ENCODE data around the gene CCND1.

DNA sequence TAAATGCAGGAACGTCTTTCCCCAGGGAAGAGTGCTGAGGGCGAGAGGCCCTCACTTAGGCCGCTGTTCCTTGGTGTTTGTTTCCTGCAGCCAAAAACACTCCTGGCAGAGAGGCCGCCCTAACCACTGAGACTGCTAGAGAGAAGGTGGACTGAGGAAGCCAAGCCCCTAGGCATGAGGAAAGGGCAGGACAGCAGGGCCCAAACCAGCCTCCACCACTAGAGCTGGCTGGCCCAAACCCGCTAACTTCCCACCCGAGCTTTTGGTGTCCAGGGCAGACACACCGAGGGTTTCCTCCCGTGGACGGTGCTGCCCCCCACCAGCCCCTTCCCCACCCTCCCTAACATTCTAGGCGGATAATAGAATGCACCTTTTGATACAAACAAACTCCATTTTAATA lies 56.9 kb downstream of the CCND1 start:
- TF ChIP-seq, protein P1, sequence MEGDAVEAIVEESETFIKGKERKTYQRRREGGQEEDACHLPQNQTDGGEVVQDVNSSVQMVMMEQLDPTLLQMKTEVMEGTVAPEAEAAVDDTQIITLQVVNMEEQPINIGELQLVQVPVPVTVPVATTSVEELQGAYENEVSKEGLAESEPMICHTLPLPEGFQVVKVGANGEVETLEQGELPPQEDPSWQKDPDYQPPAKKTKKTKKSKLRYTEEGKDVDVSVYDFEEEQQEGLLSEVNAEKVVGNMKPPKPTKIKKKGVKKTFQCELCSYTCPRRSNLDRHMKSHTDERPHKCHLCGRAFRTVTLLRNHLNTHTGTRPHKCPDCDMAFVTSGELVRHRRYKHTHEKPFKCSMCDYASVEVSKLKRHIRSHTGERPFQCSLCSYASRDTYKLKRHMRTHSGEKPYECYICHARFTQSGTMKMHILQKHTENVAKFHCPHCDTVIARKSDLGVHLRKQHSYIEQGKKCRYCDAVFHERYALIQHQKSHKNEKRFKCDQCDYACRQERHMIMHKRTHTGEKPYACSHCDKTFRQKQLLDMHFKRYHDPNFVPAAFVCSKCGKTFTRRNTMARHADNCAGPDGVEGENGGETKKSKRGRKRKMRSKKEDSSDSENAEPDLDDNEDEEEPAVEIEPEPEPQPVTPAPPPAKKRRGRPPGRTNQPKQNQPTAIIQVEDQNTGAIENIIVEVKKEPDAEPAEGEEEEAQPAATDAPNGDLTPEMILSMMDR (IDR thresholded peaks at IDR 0.05), result no peak
- TF ChIP-seq EP300 (IDR thresholded peaks at IDR 0.05) (no peak), POLR2A (IDR thresholded peaks at IDR 0.05) (no peak), POLR2AphosphoS5 (IDR thresholded peaks at IDR 0.05) (no peak)
